Left ventricle myocardium inferior (tissue), 1 donor: Measurements from ENCODE around the gene KCNMB4. TPM values are rescaled to one million over a fixed set of nuclear protein-coding genes. Genes with fewer than 3 reads are reported as not detected.

Experiments used
- DNase-seq: peaks from one replicate; pipeline ENCODE4 v3.0.0-alpha.2; 2020
- H3K27ac ChIP-seq: fragments of 200-600 bp; replicated peaks from 2 replicates; pipeline ENCODE4 v1.8.0; 2021
- H3K27me3 ChIP-seq: fragments of 200-600 bp; 2 replicates; pipeline ENCODE4 v1.8.0; 2021; ENCODE audit warnings: low read depth
- H3K36me3 ChIP-seq: fragments of 200-600 bp; 2 replicates; pipeline ENCODE4 v1.8.0; 2021
- H3K4me1 ChIP-seq: fragments of 200-600 bp; 2 replicates; pipeline ENCODE4 v1.8.0; 2021
- H3K4me3 ChIP-seq: fragments of 200-600 bp; 2 replicates; pipeline ENCODE4 v1.8.0; 2021; ENCODE audit warnings: mild to moderate bottlenecking, moderate library complexity
- H3K9me3 ChIP-seq: fragments of 200-600 bp; replicated peaks from 2 replicates; pipeline ENCODE4 v1.8.0; 2021
- CTCF ChIP-seq: fragments of 200-600 bp; IDR thresholded peaks from 2 replicates; pipeline ENCODE4 v1.8.0; 2021; ENCODE audit warnings: antibody characterized with exemption, mild to moderate bottlenecking, borderline replicate concordance
- intact Hi-C: fragments of 100-400 bp; cut with micrococcal nuclease; formaldehyde crosslinking; loops from one replicate; pipeline ENCODE4 v1.11.0; 2022
- total RNA-seq: library from RNA; stranded (reverse); fragmentation: NEBNext Ultra II Directional; extraction: Animal tissue kit (Norgen Biotek cat#: 25700); gene quantifications from one replicate; pipeline ENCODE4 v1.2.1, GENCODE V29; 2021
- donor health status: DM: no; HTN: yes; CAD: no; lungs with severe emphysema.

Gene KCNMB4
- total RNA-seq, 1 donor from 2014 or later: 1.4 TPM

DNA sequence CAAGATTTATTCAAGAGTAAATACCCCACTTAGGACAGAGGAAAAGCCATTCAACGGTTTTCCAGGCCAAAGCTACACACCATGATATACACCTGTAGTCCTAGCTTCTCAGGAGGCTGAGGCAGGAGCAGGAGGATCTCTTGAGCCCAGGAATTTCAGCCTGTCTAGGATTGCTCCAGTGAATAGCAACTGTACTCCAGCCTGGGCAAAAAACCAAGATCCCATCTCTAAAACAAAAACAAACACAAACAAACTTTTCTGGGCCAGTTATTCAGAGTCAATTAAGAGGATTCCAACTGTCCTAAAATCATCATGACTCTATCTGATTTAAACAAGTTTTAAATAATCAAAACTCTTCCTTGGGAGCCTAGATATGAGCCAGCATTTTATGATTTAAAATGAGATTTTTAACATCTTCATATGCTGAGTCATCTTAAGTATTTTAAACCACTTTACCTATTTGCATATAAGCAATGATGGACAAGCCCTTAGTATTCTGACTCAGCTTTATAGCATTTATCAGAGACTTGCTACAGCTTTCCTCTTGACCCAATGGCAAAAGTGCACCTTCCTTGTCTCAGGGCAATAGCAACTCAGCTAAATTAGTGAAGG lies 77.1 kb downstream of the KCNMB4 start:
- no peak for TF ChIP-seq CTCF
- H3K4me1 ChIP-seq: no peaks in the 10 kb centered on the region
- no peak overlapping the region for H3K27ac ChIP-seq
- no peak for DNase-seq
- H3K9me3 ChIP-seq: peaks cover 9% of the 10 kb centered on the region
- H3K4me3 ChIP-seq: no peak overlapping the region
- no peaks in the 10 kb centered on the region for H3K27me3 ChIP-seq
- no peaks in the 10 kb centered on the region for H3K36me3 ChIP-seq
- intact Hi-C loops: no loop called here

- Histone ChIP-seq H3K27ac (no peak overlapping the region), H3K9me3 (peaks cover 27% of the 10 kb centered on the region), H3K36me3 (no peaks in the 10 kb centered on the region), H3K27me3 (no peaks in the 10 kb centered on the region), H3K4me1 (no peaks in the 10 kb centered on the region), H3K4me3 (no peak overlapping the region)
- no peak for DNase-seq
- TF ChIP-seq CTCF: no peak
- intact Hi-C loops: no loop called here
Observed at GRCh38 chr12:70444903-70445302, 78.8 kb downstream of the KCNMB4 start.

- Histone ChIP-seq H3K27me3 (no peaks in the 10 kb centered on the region), H3K36me3 (no peaks in the 10 kb centered on the region), H3K27ac (no peak overlapping the region), H3K4me3 (no peak overlapping the region), H3K4me1 (no peaks in the 10 kb centered on the region), H3K9me3 (peaks cover 54% of the 10 kb centered on the region)
- intact Hi-C loops: no loop called here
- no peak for DNase-seq
- TF ChIP-seq CTCF: no peak
Observed at GRCh38 chr12:70448371-70448770, 82.3 kb downstream of the KCNMB4 start.

- H3K27ac ChIP-seq: no peak overlapping the region
- H3K36me3 ChIP-seq: no peaks in the 10 kb centered on the region
- H3K4me3 ChIP-seq: no peak overlapping the region
- no peaks in the 10 kb centered on the region for H3K4me1 ChIP-seq
- no peak for TF ChIP-seq CTCF
- no peak for DNase-seq
- H3K27me3 ChIP-seq: no peaks in the 10 kb centered on the region
- peaks cover 59% of the 10 kb centered on the region for H3K9me3 ChIP-seq
- intact Hi-C loops: no loop called here
Observed at GRCh38 chr12:70449074-70449752, 83.1 kb downstream of the KCNMB4 start.

- no peak for DNase-seq
- Histone ChIP-seq H3K27me3 (no peaks in the 10 kb centered on the region), H3K4me3 (no peak overlapping the region), H3K4me1 (no peaks in the 10 kb centered on the region), H3K9me3 (peaks cover 62% of the 10 kb centered on the region), H3K36me3 (no peaks in the 10 kb centered on the region), H3K27ac (no peak overlapping the region)
- intact Hi-C loops: no loop called here
- no peak for TF ChIP-seq CTCF
Observed at GRCh38 chr12:70449753-70450341, 83.8 kb downstream of the KCNMB4 start.
